GM21723 (cell line): ENCODE data around the gene TRAF2.
"Not testable (repeated sequence)": the region's sequence is repeated elsewhere in the genome, so short reads cannot be mapped to it uniquely, and the experiment has no call there.

Experiments
- ATAC-seq: cut with Tn5 transposase; IDR thresholded peaks from one replicate; pipeline ENCODE4 v1.9.1; 2021; ENCODE audit warnings: mild to moderate bottlenecking, moderate library complexity; ENCODE audit not compliant: unreplicated experiment

TRAF2 gene, protein sequence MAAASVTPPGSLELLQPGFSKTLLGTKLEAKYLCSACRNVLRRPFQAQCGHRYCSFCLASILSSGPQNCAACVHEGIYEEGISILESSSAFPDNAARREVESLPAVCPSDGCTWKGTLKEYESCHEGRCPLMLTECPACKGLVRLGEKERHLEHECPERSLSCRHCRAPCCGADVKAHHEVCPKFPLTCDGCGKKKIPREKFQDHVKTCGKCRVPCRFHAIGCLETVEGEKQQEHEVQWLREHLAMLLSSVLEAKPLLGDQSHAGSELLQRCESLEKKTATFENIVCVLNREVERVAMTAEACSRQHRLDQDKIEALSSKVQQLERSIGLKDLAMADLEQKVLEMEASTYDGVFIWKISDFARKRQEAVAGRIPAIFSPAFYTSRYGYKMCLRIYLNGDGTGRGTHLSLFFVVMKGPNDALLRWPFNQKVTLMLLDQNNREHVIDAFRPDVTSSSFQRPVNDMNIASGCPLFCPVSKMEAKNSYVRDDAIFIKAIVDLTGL

DNA sequence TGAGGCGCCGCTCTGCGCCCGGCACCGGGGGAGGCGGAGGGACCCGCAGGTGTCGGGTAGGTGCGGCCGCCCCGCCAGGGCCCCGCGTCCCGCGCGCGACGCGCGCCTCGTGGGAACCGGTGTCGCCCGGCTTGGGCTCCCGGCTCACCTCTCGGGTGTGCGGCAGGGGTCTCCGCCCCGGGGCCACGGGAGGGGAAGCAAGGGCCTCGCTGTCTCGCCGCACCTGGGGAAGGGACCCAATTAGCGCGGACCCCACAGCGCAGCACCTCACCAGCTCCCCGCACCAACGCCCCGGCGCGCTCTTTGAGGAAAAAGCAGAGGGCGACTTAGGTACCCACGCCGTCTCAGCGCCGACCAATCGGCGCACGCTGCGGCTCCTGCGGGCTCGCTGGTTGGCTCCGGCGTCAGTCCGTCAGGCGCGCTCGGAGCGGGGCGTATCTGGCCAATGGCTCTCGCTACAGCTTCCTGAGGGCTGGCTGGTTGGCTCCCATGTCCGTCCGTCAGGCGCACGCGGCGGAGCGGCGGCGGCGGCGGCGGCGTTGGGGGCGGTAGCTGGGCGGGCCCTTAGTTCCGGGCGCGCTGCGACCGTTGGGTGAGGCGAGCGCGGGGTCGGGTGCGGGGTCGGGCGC is at the start of gene TRAF2:
Gene TRAF2 (plus strand): TSS at position 567 of the 629 bp plus-strand sequence. CDS start 12,225 bp downstream, outside the sequence.
- peak; percentile 75 for ATAC-seq

DNA sequence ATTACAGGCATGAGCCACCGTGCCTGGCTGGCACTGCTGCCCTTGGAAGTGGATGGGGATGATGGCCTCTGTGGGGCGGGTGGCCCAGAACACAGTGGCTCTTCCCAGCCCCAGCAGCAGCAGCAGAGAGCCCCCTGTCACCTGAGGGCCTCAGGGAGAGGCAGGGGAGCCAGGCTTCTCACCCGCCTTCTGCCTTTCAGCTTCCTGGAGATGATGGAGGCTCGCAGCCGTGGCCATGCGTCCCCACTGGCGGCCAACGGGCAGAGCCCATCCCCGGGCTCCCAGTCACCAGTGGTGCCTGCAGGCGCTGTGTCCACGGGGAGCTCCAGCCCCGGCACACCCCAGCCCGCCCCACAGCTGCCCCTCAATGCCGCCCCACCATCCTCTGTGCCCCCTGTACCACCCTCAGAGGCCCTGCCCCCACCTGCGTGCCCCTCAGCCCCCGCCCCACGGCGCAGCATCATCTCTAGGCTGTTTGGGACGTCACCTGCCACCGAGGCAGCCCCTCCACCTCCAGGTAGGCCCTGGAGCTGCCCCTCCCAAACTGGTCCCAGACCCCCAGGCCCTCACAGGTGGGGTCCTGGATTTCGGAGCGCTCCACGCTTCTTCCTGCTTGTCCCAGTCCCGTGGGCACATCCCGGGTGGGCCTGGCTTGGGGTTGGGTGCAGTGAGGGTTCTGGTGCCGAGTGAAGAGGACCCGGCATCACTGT is 49.0 kb upstream of the TRAF2 start:
- ATAC-seq, result no peak

DNA sequence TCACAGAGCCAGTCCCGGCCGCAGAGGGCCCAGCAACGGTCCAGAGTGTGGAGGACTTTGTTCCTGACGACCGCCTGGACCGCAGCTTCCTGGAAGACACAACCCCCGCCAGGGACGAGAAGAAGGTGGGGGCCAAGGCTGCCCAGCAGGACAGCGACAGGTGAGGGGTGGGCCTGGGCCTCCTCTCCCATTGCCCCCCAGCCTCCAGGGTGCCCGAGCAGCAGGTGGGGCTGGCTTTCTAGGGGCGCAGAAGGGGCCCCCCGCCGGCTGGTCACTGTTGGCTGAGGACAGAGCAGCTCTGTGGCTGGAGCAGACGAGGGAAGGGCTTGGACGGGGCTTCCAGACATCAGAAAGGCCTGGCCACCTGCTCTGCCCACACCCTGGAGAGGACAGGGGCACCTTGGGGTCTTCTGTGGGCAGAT is 48.4 kb upstream of the TRAF2 start:
- ATAC-seq, result not testable (repeated sequence)

DNA sequence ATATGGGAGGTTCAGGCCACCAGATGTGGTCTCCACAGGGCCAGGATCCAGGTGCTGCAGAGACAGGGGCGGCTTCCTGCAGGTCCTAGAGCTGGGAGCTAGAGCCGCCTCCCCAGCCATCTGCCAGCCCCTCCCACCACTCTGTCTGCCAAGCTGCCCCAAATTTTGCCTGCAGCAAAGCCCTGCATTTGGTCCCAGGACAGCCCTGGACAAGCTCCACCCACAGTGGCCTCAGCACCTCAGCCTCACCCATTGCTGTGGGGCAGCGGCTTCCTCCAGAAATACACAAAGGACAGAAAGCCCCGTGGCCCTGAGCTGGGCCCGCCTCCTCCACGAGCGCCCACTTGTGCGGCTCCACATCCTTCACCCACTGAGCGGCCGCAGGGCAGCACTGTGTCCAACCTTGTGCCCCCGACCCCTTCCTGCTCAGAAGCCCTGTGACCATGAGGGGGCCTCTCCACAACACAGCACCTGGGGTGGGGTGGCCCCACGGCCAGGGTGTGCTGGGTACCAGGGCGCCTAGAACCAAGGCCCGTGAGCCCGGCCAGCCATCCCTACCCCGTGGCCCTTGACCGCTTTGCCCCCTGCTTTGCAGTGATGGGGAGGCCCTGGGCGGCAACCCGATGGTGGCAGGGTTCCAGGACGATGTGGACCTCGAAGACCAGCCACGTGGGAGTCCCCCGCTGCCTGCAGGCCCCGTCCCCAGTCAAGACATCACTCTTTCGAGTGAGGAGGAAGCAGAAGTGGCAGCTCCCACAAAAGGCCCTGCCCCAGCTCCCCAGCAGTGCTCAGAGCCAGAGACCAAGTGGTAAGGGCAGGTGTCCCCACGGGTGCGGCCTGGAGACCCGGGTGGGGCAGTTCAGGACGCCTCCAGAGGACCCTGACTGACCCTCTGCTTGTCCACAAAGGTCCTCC is 47.7 kb upstream of the TRAF2 start:
- no peak for ATAC-seq

DNA sequence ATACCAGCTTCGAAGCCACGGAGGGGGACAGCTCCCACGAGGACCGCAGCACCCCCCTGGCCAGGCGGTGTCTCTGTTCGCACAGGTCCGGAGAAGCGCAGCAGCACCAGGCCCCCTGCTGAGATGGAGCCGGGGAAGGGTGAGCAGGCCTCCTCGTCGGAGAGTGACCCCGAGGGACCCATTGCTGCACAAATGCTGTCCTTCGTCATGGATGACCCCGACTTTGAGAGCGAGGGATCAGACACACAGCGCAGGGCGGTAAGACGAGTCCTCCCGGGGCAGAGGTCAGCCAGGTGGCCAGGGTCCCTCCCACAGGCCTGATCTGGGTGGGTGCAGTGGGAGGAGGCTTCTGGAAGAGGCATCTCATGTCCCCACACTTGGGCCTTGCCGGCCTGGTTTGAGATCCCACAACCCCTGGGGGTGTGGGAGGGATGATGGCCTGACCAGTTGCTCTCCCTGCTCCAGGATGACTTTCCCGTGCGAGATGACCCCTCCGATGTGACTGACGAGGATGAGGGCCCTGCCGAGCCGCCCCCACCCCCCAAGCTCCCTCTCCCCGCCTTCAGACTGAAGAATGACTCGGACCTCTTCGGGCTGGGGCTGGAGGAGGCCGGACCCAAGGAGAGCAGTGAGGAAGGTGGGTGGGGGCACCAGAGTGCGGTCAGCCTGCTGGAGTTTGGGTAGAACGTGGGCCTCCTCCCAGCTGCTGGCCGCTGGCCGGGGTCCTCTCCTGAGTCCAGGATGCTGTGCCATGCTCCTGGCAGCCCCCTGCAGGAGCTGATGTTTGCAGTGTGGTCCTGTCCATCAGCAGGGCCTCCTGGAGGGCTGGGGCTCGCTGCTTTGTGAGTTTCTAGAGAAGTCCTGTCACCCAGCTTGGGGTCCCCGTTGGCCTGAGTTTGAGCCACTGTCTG is 46.8 kb upstream of the TRAF2 start:
- ATAC-seq, result no peak

DNA sequence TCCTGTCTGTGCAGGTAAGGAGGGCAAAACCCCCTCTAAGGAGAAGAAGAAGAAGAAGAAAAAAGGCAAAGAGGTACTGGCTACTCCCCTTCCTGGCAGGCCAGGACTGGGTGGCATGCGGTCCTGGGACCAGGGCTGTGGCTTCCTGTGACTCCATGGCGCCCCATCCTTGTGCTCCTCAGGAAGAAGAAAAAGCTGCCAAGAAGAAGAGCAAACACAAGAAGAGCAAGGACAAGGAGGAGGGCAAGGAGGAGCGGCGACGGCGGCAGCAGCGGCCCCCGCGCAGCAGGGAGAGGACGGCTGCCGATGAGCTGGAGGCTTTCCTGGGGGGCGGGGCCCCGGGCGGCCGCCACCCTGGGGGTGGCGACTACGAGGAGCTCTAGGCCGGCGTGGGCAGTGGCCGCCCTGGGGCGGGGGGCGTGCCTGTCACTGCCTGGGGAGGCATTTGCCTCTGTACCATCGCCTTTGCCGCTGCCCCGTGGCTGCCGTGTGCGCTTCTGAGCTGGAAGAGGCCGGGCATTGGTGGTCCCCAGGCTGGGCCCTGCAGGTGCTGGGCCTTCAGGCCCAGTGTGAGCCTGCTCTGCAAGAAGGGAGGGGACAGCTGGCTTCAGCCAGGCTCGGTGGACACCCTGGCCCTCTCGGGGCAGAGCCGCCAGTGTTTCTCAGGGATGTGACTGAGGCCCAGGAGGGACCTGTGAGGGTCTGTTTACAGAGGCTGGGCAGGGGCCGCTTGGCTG is 46.0 kb upstream of the TRAF2 start:
- ATAC-seq, result no peak

DNA sequence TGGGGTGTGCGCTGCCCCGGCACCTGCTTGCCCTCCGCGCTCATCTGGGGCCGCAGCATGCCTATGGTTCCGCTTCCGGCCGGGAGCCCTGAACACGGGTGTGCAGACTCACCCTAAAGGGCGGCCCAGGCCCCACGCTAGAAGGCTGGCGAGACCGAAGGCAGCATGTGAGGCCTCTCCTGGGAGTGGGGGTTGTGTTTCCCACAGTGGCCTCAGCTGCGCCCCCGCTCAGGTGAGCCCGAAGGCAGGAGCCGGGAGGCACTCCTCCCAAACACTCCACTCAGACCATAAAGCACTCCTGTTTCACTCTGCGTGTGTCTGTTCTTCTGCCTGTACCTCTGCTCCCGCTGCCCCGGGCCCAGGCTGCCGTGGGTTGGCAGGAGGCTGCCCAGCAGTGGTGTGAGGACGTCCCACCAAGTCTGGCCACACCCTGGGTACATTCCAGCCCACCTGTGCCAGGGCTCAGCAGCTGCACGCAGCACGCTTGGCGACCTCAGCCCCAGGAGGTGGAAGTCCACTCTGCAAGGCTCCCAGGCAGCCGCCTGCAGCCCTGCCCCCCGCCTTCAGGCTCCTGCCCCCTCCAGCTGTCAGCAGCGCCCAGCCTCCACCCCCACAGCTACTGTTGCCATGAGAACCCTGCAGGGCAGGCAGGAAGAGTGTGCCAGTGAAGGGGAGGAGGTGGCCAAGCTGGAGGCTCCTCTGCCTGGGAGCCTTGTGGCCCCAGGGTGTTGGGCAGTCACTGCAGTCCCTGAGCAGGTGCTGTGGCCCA is 45.3 kb upstream of the TRAF2 start:
- no peak for ATAC-seq

DNA sequence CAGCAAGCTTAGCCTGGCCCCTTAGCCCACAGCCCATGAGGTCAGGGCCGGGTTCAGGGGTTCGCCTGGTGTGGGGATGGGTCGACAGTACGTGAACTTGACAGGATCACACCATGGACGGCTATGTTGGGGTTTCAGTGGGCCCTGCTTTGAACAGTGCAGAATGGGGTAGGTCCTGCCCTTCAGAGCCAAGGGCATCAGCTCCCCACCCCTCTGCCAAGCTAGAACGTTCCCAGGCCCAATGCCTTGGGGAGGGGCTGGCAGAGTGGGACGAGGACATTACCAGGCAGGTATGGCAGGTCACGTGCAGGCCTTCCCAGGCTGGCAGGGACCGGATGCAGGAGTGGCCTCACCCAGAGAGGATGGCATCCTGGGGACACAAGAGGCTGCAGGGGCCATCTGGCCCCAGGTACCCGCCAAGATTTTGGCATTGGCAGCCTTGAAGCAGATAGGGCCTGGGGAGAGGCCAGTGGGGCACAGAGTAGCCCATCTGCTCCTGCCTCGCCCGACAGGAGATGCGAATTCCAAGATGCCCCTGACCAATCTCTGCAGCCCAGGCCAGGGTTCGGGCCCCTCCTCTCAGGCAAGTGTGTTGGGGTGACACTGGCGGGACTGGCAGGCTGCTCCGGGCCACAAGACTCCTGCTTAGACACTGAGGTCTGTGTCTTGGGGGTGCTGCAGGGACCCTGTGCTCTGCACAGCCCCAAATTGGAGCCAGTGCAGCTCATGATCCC is 44.5 kb upstream of the TRAF2 start:
- ATAC-seq, result not testable (repeated sequence)

DNA sequence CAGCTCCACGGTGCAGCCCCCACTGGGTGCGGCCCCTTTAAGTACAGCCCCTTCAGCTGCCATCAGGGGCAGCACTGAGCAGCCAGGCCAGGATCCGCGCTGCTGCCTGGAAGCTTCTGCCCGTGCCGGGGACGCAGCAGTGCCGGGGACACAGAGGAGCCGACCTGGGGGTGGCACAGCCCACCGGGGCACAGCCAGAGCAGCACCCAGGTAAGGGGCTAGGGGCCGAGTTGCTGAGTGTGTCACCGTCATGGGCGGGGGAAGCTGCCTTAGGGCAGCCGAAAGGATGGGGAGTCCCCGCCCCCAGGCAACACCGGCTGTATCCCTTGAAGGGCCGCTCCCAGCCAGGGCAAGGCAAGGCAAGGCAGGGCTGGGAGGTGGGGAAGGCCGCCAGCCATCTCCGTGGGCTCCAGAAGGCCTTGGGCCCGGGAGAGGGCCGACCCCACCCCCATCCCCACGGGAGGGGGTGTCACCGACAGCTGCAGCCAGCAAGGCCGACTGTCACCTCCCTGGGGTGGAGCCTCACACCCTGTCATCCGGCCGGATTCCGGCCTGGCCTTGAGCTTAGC is 43.9 kb upstream of the TRAF2 start, which contains the start of gene AJM1:
Gene AJM1 (plus strand): TSS at position 99 of the 569 bp plus-strand sequence. CDS start 1,937 bp downstream, outside the sequence.
- ATAC-seq, result peak; percentile 73

DNA sequence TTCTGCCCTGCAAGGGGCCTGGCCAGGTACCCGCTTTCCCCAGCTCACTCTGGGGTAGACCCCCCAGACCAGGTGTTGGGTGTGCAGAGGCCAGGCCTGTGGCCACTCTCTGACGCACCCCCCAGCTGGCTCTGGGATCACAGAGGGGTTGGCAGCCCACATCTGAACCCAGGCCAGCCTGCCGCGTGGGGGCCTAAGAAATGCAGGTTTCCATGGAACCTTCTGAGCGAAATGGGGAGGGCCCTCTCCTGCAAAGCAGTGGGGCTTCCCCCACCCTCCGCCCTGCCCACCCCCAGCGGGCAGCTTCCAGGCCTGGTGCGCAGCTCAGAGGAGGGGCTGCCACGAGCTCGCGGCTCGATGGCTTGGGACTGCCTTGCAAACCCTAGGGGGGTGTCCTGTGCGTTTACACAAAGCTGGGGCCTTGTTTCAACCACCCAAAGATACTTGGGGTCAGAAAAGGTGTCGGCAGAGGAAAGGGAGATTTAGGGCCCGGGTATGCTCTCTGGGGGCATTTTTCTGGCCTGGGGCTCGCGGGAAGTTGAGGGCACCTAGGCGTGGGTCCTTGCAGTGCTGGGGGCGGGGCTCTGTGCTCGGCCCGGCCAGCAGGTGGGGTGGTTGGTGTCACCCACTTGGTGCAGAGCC is 43.0 kb upstream of the TRAF2 start:
- not testable (repeated sequence) for ATAC-seq

DNA sequence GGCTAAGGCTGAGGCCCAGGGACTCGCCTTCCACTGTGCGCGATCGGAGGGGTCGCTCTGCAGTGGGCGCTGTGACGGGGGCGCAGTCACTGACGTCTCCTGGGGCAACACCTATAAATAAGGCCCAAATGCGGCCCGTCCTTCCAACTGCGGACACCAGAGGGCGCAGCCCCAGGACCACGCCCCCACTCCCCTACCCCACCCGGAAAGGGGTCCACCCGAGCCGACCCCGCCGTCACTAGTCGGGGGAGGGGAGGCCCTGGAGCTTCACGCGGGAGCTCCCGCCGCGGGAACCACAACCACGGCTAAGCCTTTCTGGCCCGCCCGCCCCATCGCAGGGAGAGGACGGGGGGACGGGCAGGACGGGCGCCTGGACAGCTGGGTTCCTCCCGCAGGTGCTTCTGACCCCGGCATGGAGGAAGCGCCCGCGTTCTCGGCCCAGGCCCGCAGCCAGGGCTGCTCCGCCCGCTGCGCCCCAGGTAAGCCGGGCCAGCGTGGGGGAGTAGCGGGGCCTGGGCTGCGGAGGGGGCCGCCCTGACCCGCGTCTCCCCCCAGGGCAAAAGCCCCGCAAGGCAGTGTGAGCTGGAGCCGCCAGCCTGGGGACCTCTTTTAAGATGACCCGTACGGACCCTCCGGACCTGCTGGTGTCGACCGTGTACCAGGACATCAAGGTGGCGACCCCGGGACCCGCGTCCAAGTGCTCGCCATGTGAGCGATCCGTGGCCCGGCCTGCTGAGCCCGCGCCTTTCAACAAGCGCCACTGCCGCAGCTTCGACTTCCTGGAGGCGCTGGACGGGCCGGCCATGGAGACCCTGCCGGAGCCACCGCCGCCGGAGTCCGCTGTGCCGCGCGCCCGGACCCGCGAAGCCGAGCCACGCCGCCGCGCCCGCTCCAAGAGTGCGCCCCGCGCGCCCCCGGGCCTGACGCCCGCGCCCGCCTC is 42.2 kb upstream of the TRAF2 start:
- not testable (repeated sequence) for ATAC-seq

DNA sequence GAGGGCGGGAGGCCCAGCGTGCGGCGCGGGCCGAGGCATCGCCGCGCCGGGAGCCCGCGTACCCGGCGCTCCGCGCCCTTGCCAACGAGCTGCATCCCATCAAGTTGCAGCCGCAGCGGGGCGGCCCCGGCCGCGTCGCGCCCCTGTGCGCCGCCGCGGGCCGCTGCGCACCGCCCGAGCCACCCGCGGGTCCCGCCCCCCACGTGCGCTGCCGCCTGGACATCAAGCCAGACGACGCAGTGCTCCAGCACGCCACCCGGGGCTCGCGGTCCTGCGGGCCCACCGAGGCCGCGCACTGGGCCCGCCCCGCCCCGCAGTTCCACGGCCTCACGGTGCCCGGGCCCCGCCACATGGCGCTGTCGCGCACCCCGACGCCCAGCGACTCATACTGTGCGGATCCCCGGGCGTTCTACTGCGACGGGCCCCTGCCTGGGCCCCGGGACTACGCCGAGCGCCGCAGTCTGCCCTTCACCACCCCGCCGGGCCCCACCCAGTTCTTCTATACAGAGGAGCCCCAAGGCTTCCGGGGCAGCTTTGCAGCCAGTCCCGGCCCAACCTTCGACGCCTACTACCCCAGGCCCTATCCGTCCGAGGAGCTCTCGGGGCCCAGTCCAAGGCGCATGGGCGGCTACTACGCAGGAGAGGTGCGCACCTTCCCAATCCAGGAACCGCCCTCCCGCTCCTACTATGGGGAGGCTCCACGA is 41.4 kb upstream of the TRAF2 start:
- ATAC-seq, result no peak

DNA sequence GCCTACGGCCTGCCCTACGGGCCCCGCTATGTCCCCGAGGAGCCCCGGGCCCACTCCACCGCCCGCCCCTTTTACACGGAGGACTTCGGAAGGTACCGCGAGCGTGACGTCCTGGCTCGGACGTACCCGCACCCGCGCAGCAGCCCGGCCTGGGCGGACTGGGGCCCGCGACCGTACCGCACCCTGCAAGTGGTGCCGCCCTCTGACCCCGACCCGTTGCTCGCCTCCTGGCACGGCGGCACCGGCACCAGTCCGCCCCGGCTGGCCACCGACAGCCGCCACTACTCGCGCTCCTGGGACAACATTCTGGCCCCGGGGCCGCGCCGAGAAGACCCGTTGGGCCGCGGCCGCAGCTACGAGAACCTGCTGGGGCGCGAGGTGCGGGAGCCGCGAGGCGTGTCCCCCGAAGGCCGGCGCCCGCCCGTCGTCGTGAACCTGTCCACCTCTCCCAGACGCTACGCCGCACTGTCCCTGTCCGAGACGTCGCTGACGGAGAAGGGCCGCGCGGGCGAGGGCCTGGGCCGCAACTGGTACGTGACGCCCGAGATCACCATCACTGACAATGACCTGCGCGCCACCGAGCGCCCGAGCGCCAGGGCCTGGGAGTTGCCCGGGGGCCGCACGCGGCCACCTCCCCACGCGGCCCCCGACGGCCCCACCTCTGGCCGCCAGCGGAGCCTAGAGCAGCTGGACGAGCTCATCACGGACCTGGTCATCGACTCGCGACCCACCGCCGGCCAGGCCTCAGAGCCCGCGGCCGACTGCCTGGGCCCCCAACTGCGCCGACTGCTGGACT is 40.7 kb upstream of the TRAF2 start:
- ATAC-seq, result no peak
